HG03095 (cell line): Measurements from ENCODE around the gene TLDC2.
A peak's percentile ranks its signal among the peaks of the same experiment; 100 is the strongest.

ENCODE experiments used
- ATAC-seq: cut with Tn5 transposase; IDR thresholded peaks from one replicate; pipeline ENCODE4 v1.9.1; 2021; ENCODE audit warnings: moderate library complexity; ENCODE audit not compliant: unreplicated experiment

Gene TLDC2

DNA sequence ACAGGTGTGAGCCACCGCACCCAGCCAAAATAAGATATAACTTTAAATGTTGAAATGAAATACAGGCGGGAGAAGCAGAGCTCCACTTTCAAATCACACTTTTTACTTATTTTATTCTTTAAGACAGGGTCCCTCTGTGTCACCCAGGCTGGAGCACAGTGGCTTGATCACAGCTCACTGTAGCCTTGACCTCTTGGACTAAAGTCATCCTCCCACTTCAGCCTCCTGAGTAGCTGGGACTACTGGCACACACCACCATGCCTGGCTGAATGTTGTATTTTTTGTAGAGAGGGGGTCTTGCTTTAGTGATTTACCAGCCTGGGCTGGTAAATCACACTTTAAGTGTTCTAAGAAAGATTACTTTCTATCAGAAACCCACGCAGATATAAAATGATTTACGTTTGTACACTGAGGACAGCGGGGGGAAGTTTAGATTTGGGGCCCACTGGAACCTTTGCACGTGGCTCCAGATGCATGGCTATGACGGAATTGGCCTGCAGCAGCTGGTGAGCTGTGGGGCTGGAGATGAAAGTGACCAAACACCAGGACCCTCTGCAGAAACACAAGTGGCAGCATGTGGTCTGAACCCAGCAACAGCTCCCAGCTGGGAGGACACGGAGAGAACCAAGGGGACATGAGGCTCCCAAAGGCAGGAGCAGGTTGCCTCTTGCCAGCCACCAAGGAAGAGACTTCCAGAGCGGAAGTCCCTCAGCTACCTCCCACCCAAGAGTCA is 26.4 kb upstream of the TLDC2 start:
- ATAC-seq: no peak

DNA sequence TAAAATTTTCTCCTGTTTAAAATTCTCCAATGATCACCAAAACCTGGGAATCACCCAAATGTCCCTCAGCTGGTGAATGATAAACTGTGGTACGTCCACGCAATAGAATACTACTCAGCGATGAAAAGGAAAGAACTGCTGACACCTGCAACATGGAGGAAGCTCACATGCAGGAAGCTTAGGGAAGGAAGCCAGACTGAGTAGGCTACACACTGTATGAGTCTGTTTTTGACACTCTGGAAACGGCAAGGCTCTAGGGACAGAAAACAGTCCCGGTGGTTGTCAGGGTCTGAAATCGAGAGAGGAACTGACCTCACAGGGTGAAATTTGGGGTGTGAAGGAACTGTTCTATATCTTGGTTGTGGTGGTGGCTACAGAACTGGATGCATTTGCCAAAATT is 25.2 kb upstream of the TLDC2 start:
- no peak for ATAC-seq

DNA sequence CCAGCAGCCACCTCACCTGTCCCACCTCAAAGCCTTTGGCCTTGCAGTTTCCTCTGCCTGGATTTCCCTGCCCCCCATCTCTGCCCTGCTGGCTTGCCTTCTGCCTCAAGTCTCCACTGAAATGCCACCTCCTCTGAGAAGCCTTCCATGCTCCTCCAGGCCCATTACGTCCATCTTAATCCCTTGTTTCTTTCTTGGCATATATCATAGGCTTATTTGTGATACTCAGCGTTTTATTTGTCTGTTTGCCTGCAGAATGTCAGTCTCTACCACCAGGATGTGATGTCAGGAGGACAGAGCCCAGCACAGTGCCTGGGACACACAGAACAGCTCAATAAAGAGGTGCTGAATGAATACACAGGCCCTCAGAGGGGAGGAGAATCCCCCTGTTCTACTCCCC is 24.4 kb upstream of the TLDC2 start:
- no peak for ATAC-seq

DNA sequence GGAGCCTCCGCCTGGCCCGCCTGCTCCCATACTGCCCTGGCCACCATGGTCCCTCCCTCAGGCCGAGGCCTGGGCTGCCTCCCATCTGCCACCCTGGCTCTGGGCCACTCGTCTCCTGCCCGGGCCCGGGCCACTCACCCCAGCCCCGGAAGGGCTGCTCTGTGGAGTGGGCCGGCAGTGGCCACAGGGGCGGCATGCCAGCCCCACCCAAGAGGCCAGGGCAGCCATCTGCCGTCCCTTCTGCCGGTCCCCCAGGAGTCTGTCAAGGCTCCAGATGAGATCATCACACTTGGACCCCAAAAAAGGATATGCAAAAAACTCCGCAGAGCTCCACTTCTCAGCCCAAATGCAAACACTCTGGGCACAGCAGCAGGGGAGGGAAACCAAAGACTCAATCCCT is 23.8 kb upstream of the TLDC2 start:
- peak; percentile 51 for ATAC-seq

DNA sequence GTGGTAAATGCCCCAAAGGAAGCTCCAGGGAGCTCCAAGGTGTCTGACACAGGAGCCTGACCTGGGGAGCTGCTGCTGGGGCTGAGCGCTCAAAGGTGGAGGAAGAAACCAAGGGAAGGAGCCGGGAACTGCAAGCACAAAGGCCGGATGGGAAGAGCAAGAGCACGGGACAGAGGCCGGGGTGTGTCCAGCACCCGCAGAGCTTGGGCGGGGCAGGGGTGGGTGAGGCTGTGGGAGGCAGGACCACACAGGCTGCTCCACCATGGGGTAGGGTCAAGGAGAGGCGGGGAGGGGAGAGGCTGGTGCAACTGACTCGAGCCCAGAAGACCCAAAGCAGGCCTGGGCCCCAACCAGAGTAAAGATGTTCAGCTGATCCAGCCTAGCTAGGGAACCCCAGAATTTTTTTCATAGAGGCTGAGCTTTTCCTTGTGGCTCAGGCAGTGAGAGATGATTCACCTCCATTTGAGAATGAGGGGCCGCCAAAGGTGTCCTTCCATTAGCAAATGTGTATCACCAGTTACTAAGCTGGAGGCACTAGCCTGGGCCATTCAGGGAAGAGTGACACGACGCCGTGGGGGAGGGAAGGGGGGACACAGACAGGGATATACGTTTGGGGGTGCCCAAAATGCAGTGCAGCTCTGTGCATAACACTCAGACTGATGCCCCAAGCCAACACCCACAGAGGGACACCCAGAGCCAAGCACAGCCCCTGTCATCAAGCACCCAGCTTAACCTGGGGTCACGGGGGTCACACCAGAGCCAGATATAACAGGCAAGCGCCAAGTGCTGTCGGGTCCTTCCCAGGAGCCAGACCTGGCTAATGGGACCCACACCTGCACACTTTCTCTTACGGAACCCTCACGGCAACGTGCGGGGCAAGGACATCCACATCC is 21.3 kb upstream of the TLDC2 start:
- no peak for ATAC-seq

DNA sequence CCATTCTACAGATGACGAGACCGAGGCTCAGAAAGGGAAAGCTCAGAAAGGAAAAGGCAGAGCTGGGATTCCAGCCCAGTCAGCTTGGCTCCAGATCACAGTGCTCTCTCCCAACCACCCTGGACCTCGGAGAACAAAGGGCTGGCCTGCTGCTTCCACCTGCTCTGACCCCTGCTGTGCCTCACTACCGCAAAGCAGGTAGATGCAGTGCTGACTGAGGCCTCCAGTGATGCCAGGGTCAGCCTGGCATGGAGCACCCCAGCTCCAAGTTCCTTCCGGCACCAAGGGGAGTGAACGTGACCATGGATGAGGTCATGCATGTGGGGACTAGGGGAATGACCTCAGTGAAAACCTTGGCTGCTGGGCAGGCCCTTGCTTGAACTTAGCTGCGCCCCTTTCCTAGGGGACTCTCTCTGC is 20.7 kb upstream of the TLDC2 start:
- ATAC-seq: no peak

DNA sequence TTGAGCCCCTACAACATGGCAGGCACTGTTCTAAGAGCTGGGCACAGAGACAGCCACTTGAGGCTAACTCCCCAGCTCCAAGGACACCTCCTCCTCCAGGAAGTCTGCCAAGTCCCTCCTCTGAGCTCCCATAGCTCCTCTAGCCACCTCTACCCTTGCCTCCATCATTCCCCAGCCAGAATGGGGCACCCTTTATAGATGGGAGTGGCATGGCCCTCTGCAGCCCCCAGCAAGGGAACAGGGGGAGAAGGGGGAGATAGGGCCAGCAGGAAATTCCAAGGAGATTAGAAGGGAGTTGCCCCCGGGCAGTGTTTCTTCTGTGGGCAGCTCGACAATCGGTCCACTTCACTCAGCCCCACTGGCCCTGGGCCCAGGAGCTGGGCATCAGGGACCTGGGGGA is 19.7 kb upstream of the TLDC2 start:
- no peak for ATAC-seq

DNA sequence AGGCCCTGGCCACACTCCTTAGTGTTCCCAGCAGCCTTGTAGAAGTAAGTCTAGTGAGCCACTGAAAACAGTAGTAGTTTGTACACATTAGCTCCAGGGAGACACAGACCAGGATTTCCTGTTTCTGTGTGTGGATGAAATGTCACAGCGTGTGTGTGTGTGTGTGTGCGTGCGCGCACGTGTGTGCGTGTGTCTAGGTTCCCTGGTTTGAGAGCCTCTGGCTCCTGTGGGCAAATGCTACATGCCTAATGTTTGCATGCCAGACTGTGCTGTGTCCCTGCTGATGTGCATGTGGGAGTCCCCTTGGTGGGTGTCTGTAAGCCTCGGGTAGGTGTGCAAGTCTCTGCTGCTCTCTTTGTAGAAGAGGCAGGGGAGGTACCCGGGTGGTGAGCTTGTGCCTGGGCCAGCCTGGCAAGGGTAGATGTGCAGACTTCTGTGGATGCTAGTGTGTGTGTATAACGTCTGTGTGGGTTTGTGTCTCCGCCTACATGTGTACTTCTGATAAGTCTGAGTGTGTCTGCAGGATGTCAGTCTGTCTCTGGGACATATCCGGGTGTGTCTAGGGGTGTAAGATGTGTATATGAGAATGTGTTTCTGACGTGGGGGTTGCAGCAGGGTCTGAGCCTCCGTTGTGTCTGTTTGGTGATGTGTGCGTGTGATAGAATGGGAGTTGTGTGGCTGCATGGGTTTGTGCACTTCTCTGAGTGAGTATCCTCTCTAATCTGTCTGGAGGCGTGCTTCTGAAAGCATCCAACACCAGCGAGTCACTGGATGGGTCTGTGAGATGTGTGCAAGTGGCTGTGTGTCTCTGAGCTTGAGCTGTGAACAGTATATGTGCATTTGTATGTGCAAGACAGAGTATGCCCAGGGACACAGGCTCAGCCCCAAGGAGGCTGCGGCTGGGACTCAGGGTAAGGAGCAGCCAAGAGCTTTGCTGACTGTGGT is 19.0 kb upstream of the TLDC2 start:
- no peak for ATAC-seq

DNA sequence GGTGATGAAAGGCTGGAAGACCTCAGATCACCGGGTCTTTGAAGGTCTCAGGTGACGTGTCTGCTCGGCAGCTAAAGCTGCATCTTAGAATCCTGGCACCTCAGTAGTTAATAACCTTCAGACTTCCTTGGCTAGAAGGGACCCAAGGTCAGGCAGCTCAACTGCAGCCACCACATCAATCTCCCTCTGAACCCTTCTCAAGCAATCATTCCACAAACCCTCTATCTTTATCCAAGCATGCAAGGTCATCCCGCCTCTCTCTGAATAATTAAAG is 16.7 kb upstream of the TLDC2 start:
- ATAC-seq: no peak

DNA sequence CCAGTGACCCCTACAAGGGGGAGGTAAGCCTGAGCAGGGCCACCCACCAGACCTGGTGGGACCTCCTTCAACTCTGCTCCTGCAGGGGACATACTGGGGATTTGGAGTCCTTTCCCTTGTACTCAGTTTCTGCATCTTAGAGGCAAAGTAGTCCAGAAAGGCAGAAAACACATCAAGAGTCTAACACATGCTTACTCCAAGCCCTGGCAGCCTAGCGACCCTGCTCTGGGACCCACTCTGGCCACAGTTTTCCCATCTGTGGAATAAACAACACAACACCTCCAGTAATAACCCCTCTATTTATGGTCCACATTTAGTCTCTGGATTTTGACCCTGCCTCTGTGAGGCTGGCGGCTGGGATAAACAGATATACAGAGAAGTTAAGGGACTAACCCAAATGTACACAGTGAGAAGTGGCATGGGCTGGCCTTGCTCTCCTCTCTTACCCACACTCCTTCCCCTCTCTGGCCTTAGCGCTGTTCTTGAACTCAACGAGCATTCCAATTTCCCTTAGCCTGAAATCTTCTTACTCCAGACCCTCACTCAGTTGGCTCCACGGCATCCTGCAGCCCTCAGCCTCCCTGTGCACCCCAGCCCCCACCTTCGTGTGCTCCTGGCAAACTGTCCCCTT is 16.1 kb upstream of the TLDC2 start:
- no peak for ATAC-seq

DNA sequence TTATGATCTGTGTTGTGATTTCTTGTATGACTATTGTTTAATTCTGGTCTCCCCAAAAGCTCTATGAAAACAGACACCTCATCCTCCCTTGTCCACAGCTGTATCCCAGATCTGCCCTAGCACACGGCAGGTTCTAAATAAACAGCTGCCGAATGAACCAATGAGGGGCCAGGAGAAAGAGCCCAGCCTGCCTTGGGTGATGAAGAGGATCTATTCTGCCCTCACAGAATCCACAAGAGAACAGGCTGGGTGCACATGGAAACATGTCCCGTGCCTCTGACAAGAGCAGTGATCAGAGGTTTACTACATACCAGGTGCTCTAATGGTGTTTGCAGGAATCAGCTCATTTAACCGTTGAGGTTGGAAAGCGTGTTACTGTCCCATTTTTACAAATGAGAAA is 15.6 kb upstream of the TLDC2 start:
- no peak for ATAC-seq

DNA sequence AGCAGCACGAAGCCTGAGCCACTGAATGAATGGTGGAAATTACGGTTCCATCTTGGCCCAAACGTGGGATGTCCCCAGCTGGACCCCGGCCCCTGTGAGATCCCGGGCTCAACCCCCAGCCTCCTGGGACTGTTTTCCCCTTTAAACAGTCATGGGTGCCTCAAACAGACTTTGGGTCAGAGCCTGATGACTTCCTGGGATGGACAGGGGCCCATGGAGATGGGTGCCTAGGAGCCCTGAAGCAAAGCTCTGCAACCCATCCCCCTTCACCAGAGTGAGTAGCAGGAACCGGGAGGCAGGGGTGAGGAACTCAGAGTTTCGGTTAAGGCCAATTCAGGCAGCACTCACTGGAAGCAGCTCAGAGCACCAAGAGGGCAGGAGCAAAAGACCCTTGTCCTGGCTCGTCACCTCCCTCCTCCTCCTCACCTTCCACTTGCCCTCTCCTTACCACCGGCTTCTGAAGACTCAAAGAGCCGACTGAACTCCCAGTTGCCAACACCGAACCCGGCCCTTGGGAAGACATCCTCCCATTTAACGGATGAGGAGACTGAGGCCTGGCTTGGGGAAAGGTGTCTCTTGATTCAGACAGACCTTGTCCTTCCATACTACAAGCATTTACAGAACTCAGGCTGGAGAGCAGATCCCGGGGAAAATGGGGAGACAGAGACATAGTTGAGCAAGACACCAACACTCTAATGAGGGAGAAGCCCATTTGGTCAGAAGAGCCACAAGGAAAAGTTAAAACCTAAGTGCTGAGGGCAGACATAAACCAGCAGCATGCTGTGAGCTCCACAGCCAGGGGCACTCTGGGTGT is 14.9 kb upstream of the TLDC2 start:
- ATAC-seq: no peak

DNA sequence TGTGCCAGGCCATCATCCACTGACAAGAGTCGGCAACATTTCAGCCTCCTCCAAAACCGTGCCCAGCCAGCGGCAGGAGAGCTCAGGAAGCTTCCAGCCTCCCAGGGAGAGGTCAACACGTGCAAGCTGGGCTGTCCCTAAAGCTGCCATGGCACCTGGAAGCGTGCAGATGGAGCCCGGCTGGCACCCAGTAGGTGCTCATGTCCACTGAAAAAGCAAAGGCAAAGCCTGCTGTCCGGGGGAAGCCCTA is 14.4 kb upstream of the TLDC2 start:
- no peak for ATAC-seq

DNA sequence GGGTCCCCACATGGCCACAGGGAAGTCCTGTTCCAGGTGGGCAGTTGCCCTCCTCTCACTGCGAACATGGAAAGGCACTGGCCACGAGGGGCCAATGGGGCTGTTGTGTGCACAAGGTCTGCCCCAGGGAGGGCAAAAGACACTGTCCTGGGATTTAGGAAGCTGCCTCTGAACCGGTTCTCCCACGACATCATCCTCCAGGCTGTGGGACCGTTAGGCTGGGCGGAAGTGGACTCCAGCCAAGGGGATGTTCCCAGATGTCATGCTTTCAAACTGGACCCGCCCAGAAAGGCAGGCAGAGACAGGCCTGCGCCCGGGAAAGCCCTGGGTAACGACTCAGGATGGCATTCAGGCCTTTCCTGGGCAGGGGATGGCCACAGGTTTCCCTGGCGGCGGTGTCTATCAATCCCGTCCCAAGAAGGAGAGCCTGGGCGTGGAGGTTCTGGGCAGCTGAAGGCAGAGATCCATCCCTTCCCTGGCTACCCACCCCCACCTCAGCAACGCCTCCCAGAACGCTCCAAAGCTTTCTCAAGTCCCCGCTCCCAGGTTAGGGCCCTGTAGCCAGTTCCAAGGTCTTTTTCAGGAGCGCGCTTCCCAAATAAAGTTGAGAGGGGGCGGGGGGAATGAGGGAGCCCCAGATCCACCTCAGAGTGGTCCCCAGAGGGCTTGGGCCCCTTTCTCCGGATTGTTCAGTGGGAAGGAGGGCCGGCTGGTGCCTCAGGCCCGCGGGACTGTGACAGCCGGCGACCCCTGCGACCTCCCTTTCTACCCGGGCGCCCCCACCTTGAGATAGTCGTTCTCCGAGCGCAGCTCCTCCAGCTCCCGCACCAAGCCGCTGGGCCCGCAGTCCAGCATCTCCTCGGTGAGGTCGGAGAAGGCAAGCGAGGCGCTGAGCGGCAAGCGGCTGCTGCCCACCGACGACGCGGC is 13.8 kb upstream of the TLDC2 start:
- no peak for ATAC-seq

DNA sequence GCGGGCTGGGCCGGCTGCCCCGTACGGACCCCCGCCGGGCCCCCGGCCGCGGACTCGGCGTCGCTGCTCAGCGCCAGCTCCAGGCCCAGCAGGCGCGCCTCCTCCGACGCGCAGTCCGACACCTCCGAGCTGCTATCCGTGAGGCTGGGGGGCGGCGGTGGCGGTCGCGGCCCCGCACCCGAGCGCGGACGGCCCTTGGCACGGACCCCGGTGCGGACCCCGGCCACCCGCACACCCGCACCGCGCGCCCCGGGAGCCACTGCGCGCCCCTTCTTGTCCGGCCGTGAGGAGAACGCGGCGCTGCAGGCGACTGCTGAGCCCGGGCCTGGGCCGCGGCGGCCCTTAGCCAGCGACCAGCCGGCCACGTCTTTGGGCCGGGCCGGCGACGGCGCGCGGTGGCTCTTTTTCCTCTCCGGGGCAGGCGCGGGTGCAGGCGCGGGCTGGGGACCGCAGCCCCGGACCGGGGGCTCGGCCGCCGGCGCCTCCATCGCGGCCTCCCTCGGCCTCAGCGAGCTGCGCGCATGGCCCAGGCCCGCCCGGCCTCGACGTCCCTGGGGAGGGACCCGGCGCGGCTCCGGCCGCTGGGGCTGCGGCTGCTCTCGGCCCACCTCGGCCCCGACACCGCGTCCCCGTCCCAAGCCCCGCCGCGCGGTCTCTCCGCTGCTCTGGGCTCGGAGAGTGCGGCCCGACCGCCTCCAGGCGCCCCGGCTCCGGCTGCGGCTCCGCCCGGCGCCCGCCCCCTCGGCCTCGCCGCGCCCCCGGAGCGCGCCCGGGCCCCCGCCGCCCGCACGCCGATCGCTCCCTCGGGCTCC is 12.9 kb upstream of the TLDC2 start:
- ATAC-seq: peak; percentile 35

DNA sequence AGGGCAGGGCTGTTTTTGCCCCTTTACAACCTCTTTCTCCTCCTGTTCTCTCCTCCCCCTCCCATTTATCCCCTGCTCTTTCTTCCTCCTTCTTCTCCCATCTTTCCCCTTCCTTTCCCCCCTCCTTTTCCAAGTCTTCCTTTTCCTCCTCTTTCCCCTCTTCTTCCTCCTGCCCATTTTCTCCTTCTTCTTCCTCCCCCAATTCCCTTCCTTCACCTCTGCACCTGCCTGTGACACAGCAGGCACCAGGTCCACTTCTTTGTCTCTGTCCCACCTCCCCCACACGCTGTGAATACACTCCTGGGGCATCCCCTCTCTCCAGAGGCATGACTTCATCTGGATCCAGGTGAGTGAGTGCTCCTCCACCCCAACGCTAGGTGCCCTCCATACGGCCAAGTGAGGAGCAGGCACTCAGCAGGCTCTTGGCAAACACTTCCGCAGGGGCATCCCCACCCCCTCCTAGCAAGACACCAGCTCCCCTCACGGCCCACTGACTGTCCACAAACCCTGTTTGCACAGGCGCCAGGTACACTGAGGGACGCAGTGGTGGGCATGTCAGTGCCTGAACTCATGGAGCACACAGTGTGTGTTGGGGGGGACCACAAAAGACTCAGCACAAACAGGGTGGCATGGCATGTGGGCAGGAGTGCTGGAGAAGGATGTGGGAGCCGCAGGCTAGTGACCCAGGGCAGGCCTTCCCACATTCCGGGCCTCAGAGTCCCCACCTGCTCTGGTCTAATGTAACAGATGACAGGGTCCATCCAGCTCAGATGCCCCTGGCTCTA is 10.7 kb upstream of the TLDC2 start:
- no peak for ATAC-seq

DNA sequence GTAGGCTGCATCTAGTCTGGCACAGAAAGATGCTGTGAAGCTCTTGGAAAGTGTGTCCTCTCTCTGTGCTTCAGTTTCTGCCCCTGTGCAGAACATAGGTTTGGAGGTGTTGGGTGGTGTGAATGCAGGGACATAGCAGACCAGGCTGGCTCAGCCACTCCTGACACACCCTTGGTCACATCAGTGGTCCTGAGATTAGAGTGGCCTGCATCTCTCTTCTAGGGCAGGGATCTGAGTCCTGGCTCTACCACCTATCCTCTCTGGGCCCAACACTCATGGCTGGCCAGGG is 10.1 kb upstream of the TLDC2 start:
- no peak for ATAC-seq

DNA sequence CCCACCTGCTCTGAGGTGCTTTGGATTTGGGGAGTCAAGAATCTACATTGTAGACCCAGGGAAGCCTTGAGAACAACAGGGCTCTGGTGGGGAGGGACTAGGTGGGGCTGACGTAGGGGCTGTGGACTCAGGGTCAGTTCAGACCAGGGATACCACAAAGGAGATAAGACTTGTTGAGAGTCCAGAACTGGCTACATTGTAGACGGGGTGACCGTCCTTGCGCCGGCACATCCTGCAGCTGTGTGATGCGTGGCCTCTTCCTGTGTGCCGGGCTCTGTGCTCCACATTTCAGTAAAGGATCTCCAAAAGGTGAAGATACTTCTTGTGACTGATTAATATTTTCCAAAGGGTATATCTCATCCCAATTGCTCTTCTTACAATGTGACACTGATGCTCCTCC is 9.8 kb upstream of the TLDC2 start:
- ATAC-seq: no peak
